GM20000 (cell line): ENCODE results near the gene MAPK11.
"Not testable (repeated sequence)": the region's sequence is repeated elsewhere in the genome, so short reads cannot be mapped to it uniquely, and the experiment has no call there.

Experiments
- DNase-seq: peaks from one replicate; pipeline ENCODE4 v3.0.0; 2012; ENCODE audit warnings: low spot score
- CTCF ChIP-seq: IDR thresholded peaks from 2 replicates; pipeline ENCODE4 v1.5.1; 2012; ENCODE audit warnings: mild to moderate bottlenecking, control low read depth; ENCODE audit errors: extremely low read depth, missing control alignments

The MAPK11 gene

GRCh38 chr22:50278956-50279619 is 8.9 kb upstream of the MAPK11 start:
- DNase-seq = no peak
- TF ChIP-seq CTCF = no peak

GRCh38 chr22:50278461-50278860 is 8.3 kb upstream of the MAPK11 start:
- no peak for DNase-seq

GRCh38 chr22:50277761-50278160 is 7.6 kb upstream of the MAPK11 start:
- no peak for DNase-seq
- TF ChIP-seq CTCF = no peak

More at GRCh38 chr22:50278461-50278860, 8.3 kb upstream of the MAPK11 start:
- no peak for TF ChIP-seq CTCF

DNA sequence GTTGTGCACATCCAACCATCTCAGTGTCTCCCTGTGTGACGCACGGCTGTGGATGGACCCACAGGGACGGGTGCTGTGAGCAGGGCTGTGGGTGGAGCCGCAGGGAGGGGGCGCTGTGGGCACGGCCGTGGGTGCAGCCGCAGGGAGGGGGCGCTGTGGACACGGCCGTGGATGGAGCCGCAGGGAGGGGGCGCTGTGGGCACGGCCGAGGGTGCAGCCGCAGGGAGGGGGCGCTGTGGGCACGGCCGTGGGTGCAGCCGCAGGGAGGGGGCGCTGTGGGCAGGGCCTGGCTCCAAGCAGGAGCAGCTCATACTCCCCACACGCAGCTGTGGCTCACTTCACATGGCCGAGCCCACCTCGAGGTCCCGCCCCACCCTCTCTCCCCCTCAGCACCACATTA is 6.0 kb upstream of the MAPK11 start:
- peak; percentile 72 for TF ChIP-seq CTCF
- peak; percentile 84 for DNase-seq

- TF ChIP-seq CTCF = no peak
- DNase-seq = no peak
Observed at GRCh38 chr22:50275181-50276055, 5.2 kb upstream of the MAPK11 start.

DNA sequence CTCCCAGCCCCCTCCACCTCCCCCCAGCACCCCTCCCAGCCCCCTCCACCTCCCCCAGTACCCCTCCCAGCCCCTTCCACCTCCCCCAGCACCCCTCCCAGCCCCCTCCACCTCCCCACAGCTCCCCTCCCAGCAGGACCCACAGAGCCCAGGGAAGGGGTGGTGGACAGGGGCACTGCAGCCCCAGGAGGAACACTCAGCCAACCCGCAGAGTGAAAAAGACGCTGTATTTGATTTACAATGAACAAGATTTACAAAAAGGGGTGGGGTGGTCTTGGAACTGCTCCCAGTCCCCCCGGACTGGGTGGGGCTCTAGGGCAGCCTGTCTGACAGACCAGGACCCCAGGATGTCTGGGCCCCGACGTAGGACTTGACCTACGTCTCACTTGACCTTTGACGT is 4.6 kb upstream of the MAPK11 start:
- no peak for DNase-seq
- TF ChIP-seq CTCF = no peak

DNA sequence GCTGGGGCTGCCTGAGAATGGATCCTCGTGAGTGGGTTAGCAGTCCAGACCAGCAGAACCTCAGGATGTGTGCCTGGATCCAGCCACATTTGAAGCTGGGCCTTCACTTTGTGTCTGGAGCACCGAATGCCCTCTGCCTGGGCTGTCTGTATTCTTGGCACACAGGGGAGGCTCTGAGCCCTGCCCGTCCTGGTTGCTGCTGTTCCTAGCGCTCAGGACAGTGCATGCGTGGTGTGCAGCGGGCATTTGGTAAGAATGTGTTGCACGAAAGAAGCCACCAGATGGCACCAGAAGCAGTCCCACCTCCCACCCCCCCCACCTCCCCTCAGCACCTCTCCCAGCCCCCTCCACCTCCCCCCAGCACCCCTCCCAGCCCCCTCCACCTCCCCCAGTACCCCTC is 4.1 kb upstream of the MAPK11 start:
- DNase-seq = peak; percentile 79

DNA sequence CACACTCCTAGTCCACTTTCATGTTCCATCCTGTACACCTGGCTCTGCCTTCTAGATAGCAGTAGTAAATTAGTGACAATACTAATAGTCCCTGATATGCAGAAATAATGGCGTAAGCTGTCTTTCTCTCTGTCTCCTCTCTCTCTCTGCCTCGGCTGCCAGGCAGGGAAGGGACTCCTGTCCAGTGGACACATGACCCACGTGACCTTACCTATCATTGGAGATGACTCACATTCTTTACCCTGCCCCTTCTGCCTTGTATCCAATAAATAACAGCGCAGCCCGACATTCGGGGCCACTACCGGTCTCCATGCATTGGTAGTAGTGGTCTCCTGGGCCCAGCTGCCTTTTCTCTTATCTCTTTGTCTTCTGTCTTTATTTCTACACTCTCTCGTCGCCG is 3.6 kb upstream of the MAPK11 start:
- DNase-seq = not testable (repeated sequence)

More for the DNA sequence above, 4.1 kb upstream of the MAPK11 start:
- TF ChIP-seq CTCF = no peak

DNA sequence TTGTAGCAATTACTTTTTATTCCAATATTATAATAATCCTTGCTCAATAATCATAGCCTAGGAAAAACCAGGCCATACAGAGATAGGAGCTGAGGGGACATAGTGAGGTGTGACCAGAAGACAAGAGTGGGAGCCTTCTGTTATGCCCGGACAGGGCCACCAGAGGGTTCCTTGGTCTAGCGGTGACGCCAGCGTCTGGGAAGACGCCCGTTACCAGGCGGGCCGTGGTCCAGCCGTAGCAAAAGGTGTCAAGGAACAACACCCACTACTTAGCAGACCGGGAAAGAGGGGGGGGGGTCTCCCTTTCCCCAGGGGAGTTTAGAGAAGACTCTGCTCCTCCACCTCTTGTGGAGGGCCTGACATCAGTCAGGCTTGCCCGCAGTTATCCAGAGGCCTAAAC is 3.2 kb upstream of the MAPK11 start:
- not testable (repeated sequence) for DNase-seq
